Smooth muscle cell (in vitro differentiated cells): ENCODE measurements around the gene CAMK2B. TPM values are rescaled to one million over a fixed set of nuclear protein-coding genes. Genes with fewer than 3 reads are reported as not detected.

ENCODE experiments used
- DNase-seq: peaks from one replicate; lab custom pipeline; 2025; ENCODE audit not compliant: unreplicated experiment; lab: John Stamatoyannopoulos, UW
- H2AFZ ChIP-seq: fragments of 200-600 bp; sonication (generic); 2 replicates; pipeline ENCODE4 v1.6.0; 2016; ENCODE audit warnings: antibody characterized with exemption, low read depth, mild to moderate bottlenecking
- H3F3A ChIP-seq: fragments of 200-600 bp; sonication (generic); 2 replicates; pipeline ENCODE4 v1.6.0; 2017; ENCODE audit warnings: antibody characterized with exemption, low read depth
- H3K27ac ChIP-seq: fragments of 200-600 bp; sonication (generic); 2 replicates; pipeline ENCODE4 v1.5.1; 2016; ENCODE audit warnings: low read depth, mild to moderate bottlenecking
- H3K27me3 ChIP-seq: fragments of 200-600 bp; sonication (generic); 2 replicates; pipeline ENCODE4 v1.6.1; 2016; ENCODE audit warnings: low read depth, mild to moderate bottlenecking
- H3K36me3 ChIP-seq: fragments of 200-600 bp; sonication (generic); 2 replicates; pipeline ENCODE4 v1.5.1; 2016; ENCODE audit warnings: low read depth
- H3K4me1 ChIP-seq: fragments of 200-600 bp; sonication (generic); 2 replicates; pipeline ENCODE4 v1.5.1; 2016; ENCODE audit warnings: low read depth
- H3K4me2 ChIP-seq: fragments of 200-600 bp; sonication (generic); 2 replicates; pipeline ENCODE4 v1.6.0; 2016; ENCODE audit warnings: mild to moderate bottlenecking
- H3K4me3 ChIP-seq: fragments of 200-600 bp; sonication (generic); 2 replicates; pipeline ENCODE4 v1.5.1; 2016; ENCODE audit warnings: mild to moderate bottlenecking
- H3K79me2 ChIP-seq: fragments of 200-600 bp; sonication (generic); 2 replicates; pipeline ENCODE4 v1.6.0; 2016; ENCODE audit warnings: low read depth, mild to moderate bottlenecking
- H3K9ac ChIP-seq: fragments of 200-600 bp; sonication (generic); 2 replicates; pipeline ENCODE4 v1.6.0; 2016; ENCODE audit warnings: low read depth
- H3K9me3 ChIP-seq: fragments of 200-600 bp; sonication (generic); replicated peaks from 2 replicates; pipeline ENCODE4 v1.5.1; 2016; ENCODE audit warnings: low read depth
- H4K20me1 ChIP-seq: fragments of 200-600 bp; sonication (generic); 2 replicates; pipeline ENCODE4 v1.6.0; 2016; ENCODE audit warnings: low read depth
- WGBS: methylation state at CpG from one replicate; pipeline ENCODE4 v1.1.7; 2016; ENCODE audit warnings: low lambda C conversion rate; 5-methylcytosine and 5-hydroxymethylcytosine counted together
- polyA plus RNA-seq: library from polyadenylated mRNA; unstranded; fragments of >200 nt; fragmentation: Nextera tagmentation; extraction: Ambion mirVana; gene quantifications from 2 replicates; pipeline ENCODE4 v1.2.1, GENCODE V29; 2016
- total RNA-seq: library from RNA; depleted of rRNA; stranded (reverse); fragments of >200 nt; gene quantifications from 2 replicates; pipeline ENCODE4 v1.2.3, GENCODE V29; 2014
- TF ChIP-seq, protein P1 (sequence below): fragments of 200-600 bp; sonication (generic); IDR thresholded peaks from 2 replicates; pipeline ENCODE4 v1.5.1; 2017; ENCODE audit warnings: borderline replicate concordance, mild to moderate bottlenecking, antibody characterized with exemption; ENCODE audit not compliant: insufficient read depth, poor library complexity, severe bottlenecking

Gene CAMK2B
- total and polyA plus RNA-seq, 2 experiments from 2014 or later: not detected

DNA sequence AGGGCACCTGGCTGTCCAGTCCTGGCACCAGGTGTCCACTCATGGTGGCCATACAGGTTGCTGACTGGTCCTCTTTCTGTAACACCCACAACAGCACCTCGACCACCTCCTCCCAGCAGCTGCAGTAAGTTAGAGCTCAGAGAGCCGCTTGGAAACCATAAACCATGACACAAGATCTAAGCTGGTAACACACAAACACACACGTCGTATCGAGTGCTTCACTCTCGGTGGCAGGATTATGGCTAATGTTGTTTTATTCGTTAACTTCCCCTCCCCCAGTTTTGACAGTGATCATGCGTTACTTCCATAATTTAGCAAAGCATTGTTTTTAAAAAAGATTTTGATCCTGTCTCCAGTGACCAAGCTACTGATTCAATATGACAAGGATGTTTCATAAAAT is 59.7 kb downstream of the CAMK2B start:
- Histone ChIP-seq H4K20me1 (no peaks in the 10 kb centered on the region), H3F3A (no peaks in the 10 kb centered on the region), H3K79me2 (no peaks in the 10 kb centered on the region), H2AFZ (no peak overlapping the region), H3K27ac (no peak overlapping the region), H3K9me3 (no peaks in the 10 kb centered on the region), H3K4me1 (no peaks in the 10 kb centered on the region), H3K9ac (no peak overlapping the region), H3K4me2 (no peak overlapping the region), H3K27me3 (peaks cover 7% of the 10 kb centered on the region), H3K36me3 (no peaks in the 10 kb centered on the region), H3K4me3 (no peak overlapping the region)
- TF ChIP-seq, protein P1, sequence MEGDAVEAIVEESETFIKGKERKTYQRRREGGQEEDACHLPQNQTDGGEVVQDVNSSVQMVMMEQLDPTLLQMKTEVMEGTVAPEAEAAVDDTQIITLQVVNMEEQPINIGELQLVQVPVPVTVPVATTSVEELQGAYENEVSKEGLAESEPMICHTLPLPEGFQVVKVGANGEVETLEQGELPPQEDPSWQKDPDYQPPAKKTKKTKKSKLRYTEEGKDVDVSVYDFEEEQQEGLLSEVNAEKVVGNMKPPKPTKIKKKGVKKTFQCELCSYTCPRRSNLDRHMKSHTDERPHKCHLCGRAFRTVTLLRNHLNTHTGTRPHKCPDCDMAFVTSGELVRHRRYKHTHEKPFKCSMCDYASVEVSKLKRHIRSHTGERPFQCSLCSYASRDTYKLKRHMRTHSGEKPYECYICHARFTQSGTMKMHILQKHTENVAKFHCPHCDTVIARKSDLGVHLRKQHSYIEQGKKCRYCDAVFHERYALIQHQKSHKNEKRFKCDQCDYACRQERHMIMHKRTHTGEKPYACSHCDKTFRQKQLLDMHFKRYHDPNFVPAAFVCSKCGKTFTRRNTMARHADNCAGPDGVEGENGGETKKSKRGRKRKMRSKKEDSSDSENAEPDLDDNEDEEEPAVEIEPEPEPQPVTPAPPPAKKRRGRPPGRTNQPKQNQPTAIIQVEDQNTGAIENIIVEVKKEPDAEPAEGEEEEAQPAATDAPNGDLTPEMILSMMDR: no peak
- DNase-seq: no peak
- WGBS: 91% methylated on average over 8 of the region's 8 CpGs

DNA sequence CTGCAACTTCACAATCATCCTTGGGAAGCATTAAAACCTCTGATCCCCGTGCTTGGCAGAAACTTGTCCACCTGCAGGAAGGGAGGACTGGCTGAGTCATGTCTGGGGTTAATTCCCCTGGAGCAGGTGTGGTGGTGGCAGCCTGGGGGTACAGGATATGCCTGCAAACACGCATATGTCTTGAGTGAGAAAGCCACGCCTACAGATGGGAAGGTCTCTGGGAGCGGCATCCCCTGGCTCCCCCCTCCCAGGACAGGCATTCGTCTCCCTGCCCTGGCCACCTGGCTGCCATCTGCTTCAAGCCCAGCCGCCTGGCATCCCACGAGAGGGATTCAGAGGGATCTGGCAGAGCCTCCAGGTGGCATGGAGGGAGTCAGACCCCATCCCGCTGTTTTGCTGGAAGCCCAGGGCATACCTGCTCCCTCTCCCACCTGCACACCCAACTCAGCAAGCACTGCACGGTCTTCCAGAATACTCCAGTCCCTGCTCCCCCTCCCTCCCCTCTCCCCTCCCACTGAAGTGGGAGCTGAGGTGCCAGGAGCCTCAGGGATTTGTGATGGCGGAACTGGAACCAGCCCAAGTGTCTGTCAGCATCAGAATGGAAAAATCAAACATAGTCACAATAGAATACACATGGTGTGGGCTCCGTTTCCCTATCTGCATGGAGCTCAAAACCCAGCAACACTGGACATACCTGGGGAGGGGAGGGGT is 61.0 kb downstream of the CAMK2B start:
- Histone ChIP-seq H3K4me3 (no peak overlapping the region), H3K27me3 (peaks cover 7% of the 10 kb centered on the region), H3K27ac (no peak overlapping the region), H3K9ac (no peak overlapping the region), H3F3A (no peaks in the 10 kb centered on the region), H3K4me1 (no peaks in the 10 kb centered on the region), H2AFZ (no peak overlapping the region), H3K79me2 (no peaks in the 10 kb centered on the region), H4K20me1 (no peaks in the 10 kb centered on the region), H3K9me3 (no peaks in the 10 kb centered on the region), H3K4me2 (no peak overlapping the region), H3K36me3 (no peaks in the 10 kb centered on the region)
- TF ChIP-seq, protein P1: no peak
- no peak for DNase-seq
- WGBS: 63% methylated on average over 11 of the region's 11 CpGs

DNA sequence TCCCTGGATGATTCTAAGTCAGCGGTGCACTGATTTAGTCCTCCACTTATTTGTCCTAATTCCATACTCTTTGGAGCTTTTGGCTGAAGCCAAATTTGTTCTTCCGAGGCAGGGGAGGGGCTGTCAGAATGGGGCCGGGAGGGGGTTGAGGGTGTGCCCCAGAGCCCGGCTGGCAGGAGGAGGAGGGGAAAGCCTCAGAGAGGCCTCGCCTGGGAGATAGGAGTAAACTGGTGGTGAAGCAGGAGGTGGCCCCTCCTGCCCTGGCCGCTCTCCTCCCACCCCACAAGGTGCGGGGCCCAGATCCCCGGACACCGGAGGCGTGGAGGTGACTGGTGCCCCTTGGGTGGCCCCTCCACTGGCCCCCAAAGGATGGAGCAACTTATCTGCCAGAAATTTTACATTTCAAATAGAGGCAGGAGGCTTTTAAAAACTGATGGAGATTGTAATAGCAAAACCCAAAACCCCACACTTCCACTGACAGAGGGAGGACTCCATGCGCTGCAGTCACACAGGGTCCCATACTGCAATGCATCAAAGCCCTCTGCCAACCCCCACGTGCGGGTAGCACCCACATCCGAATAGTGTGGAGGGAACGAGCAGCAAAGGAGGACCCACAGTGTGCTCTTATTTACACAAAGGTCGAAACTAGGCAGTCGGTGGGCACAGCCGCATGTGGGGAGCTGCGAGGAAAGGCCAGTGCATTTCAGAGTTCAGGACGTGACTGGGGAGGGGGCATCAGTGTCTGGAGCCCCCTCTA is 61.9 kb downstream of the CAMK2B start:
- 86% methylated on average over 17 of the region's 20 CpGs for WGBS
- Histone ChIP-seq H3F3A (no peaks in the 10 kb centered on the region), H3K4me3 (no peak overlapping the region), H3K36me3 (no peaks in the 10 kb centered on the region), H3K9ac (no peak overlapping the region), H3K27me3 (peaks cover 7% of the 10 kb centered on the region), H3K4me2 (no peak overlapping the region), H3K27ac (no peak overlapping the region), H3K79me2 (no peaks in the 10 kb centered on the region), H3K9me3 (no peaks in the 10 kb centered on the region), H3K4me1 (peaks cover under 1% of the 10 kb centered on the region), H2AFZ (no peak overlapping the region), H4K20me1 (no peaks in the 10 kb centered on the region)
- DNase-seq: no peak
- TF ChIP-seq, protein P1: no peak
